Right atrium auricular region (tissue), 2 donors: ENCODE data around the gene NUTF2. TPM values are rescaled to one million over a fixed set of nuclear protein-coding genes. Genes with fewer than 3 reads are reported as not detected.

Experiments
- DNase-seq: peaks from one replicate; pipeline ENCODE4 v3.0.0-alpha.2; 2019; ENCODE audit warnings: low spot score
- H3K27ac ChIP-seq, 2 donors: fragments of 200-600 bp; sonication (generic); 1 replicate in 1 of 2; 2 replicates in 1 of 2; pipeline ENCODE4 v1.5.1; 2016 to 2019
- H3K27me3 ChIP-seq, 2 donors: fragments of 200-600 bp; sonication (generic); one replicate each; pipeline versions ENCODE4 v1.5.1 to v1.6.0; 2017 to 2019
- H3K36me3 ChIP-seq: fragments of 200-600 bp; sonication (generic); one replicate; pipeline ENCODE4 v1.5.1; 2016
- H3K4me1 ChIP-seq, 2 donors: fragments of 200-600 bp; sonication (generic); one replicate each; pipeline versions ENCODE4 v1.5.1 to v1.6.0; 2017 to 2019
- H3K4me3 ChIP-seq, 2 donors: fragments of 200-600 bp; sonication (generic); 1 replicate in 1 of 2; 2 replicates in 1 of 2; pipeline ENCODE4 v1.5.1; 2017 to 2019; ENCODE audit warnings: mild to moderate bottlenecking in 1 of 2, moderate library complexity in 1 of 2
- H3K9me3 ChIP-seq, 2 donors: fragments of 200-600 bp; sonication (generic); one replicate each; pipeline ENCODE4 v1.5.1; 2019
- CTCF ChIP-seq, 2 donors: fragments of 200-600 bp; sonication (generic); IDR thresholded peaks; one replicate each; pipeline ENCODE4 v1.5.1; 2019; ENCODE audit warnings: antibody characterized with exemption in 2 of 2
- total RNA-seq, 2 donors: library from RNA; depleted of rRNA; stranded (reverse); fragments of >200 nt; gene quantifications; one replicate each; pipeline ENCODE4 v1.1.0, GENCODE V29; 2016

Gene NUTF2
- total RNA-seq, 2 donors from 2014 or later: 44.6 to 132 TPM

GRCh38 chr16:67881621-67882161 is 35.0 kb downstream of the NUTF2 start:
- Histone ChIP-seq H3K4me1 (peaks cover 0 to 37% of the 10 kb centered on the region in 2 donors), H3K4me3 (no peak overlapping the region), H3K27ac (peak overlapping the region; percentile 40 to 68), H3K36me3 (peaks cover 75% of the 10 kb centered on the region), H3K27me3 (no peaks in the 10 kb centered on the region), H3K9me3 (no peaks in the 10 kb centered on the region)
- DNase-seq: no peak
- no peak for TF ChIP-seq CTCF (IDR thresholded peaks at IDR 0.05)

DNA sequence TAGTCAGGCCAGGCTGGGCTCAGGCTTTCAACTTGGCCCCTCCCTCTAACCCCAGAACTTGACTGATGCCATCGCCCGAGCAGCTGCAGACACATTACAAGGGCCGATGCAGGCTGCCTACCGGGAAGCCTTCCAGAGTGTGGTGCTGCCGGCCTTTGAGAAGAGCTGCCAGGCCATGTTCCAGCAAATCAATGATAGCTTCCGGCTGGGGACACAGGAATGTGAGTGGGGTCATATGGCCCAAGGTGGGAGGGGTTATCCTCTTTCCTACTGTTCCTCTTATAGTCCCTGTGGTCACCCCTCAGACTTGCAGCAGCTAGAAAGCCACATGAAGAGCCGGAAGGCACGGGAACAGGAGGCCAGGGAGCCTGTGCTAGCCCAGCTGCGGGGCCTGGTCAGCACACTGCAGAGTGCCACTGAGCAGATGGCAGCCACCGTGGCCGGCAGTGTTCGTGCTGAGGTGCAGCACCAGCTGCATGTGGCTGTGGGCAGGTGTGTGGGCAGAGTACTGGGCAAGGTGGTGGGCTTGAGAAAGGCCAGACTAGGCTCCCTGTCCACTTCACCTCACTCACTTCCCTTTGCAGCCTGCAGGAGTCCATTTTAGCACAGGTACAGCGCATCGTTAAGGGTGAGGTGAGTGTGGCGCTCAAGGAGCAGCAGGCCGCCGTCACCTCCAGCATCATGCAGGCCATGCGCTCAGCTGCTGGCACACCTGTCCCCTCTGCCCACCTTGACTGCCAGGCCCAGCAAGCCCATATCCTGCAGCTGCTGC is 35.8 kb downstream of the NUTF2 start:
- DNase-seq: no peak
- no peak overlapping the region for H3K4me3 ChIP-seq
- H3K4me1 ChIP-seq: peaks cover 0 to 37% of the 10 kb centered on the region in 2 donors
- peaks cover 66% of the 10 kb centered on the region for H3K36me3 ChIP-seq
- TF ChIP-seq CTCF (IDR thresholded peaks at IDR 0.05): peak in 1 of 2 donors; percentile 15
- H3K27me3 ChIP-seq: no peaks in the 10 kb centered on the region
- no peaks in the 10 kb centered on the region for H3K9me3 ChIP-seq
- H3K27ac ChIP-seq: peak overlapping the region; percentile 68 to 70

- Histone ChIP-seq H3K27me3 (no peaks in the 10 kb centered on the region), H3K27ac (peak overlapping the region; percentile 68 to 70), H3K4me3 (no peak overlapping the region), H3K9me3 (no peaks in the 10 kb centered on the region), H3K36me3 (peaks cover 59% of the 10 kb centered on the region), H3K4me1 (peaks cover 0 to 37% of the 10 kb centered on the region in 2 donors)
- DNase-seq: no peak
- TF ChIP-seq CTCF (IDR thresholded peaks at IDR 0.05): no peak
These were observed 36.6 kb downstream of the NUTF2 start for GRCh38 chr16:67883146-67883871.

GRCh38 chr16:67883872-67884261 is 37.1 kb downstream of the NUTF2 start:
- H3K4me3 ChIP-seq: no peak overlapping the region
- H3K27ac ChIP-seq: peak overlapping the region; percentile 12 to 68
- no peak for DNase-seq
- peak; percentile 83 to 92 for TF ChIP-seq CTCF (IDR thresholded peaks at IDR 0.05)
- H3K27me3 ChIP-seq: no peaks in the 10 kb centered on the region
- H3K36me3 ChIP-seq: peaks cover 53% of the 10 kb centered on the region
- peaks cover 0 to 37% of the 10 kb centered on the region in 2 donors for H3K4me1 ChIP-seq
- H3K9me3 ChIP-seq: no peaks in the 10 kb centered on the region

DNA sequence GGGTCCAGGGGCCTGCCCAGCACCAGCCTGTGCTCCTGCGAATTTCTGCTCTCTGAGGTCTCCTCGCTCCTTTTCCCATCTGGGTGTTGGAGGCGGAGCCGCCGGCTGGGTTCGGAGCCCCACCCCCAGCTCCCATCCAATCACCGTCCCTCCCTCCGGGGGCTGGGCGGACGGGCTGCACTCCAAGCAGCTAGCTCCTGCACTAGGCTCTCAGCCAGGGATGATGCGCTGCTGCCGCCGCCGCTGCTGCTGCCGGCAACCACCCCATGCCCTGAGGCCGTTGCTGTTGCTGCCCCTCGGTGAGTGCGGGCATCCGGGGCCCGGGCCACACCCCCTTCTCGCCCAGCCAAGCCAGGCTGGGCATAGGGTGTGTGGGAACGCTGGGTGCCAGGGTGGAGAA is 38.0 kb downstream of the NUTF2 start, which contains the start of gene NRN1L:
TSS of gene NRN1L (plus strand) at position 202 of the 400 bp plus-strand sequence. CDS start at position 221, 19 bp downstream.
- no peak for TF ChIP-seq CTCF (IDR thresholded peaks at IDR 0.05)
- DNase-seq: peak; percentile 91
- Histone ChIP-seq H3K27me3 (no peaks in the 10 kb centered on the region), H3K4me1 (peaks cover 0 to 37% of the 10 kb centered on the region in 2 donors), H3K9me3 (no peaks in the 10 kb centered on the region), H3K4me3 (peak within 1 kb of the TSS in 1 of 2 donors; percentile 5), H3K36me3 (peaks cover 45% of the 10 kb centered on the region), H3K27ac (peak within 1 kb of the TSS; percentile 67 to 68)
